Measurements from ENCODE around the gene KHK.

KHK gene

DNA sequence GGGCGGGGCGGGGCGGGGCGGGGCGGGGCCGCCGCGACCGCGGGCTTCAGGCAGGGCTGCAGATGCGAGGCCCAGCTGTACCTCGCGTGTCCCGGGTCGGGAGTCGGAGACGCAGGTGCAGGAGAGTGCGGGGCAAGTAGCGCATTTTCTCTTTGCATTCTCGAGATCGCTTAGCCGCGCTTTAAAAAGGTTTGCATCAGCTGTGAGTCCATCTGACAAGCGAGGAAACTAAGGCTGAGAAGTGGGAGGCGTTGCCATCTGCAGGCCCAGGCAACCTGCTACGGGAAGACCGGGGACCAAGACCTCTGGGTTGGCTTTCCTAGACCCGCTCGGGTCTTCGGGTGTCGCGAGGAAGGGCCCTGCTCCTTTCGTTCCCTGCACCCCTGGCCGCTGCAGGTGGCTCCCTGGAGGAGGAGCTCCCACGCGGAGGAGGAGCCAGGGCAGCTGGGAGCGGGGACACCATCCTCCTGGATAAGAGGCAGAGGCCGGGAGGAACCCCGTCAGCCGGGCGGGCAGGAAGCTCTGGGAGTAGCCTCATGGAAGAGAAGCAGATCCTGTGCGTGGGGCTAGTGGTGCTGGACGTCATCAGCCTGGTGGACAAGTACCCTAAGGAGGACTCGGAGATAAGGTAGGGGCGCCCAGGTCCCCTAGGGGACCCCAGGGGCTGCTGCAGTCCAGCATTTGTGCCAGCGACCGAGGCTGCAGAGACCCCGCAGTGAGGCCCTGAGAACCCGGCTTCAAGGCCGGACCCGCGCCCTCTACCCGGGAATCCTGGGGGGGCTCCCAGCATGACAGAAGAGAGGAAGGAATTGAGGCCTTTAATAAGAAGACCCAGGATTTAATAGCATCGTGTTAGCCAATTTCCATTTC, at the start of gene KHK:
Gene KHK (plus strand): TSS at position 49 of the 870 bp plus-strand sequence. CDS start 488 bp downstream, at position 537.
- peak; percentile 51 for DNase-seq

DNA sequence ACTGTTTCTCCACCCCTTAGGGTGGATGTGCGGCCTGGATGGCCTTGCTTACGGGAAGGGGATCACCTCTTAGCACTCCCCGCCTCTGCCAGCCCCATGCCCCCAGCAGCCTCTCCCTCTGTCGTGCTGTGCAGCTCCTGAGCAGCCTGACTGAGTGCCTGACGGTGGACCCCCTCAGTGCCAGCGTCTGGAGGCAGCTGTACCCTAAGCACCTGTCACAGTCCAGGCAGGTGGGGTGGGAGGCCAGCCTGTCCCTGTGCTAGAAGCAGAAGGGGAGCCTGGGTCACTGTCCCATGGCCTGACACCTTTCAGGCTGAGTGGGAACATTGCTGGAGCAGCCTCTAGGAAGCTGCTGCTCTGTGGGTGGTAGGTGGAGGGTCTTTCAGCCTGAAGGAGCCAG, 48.6 kb upstream of the KHK start:
- no peak for DNase-seq

DNA sequence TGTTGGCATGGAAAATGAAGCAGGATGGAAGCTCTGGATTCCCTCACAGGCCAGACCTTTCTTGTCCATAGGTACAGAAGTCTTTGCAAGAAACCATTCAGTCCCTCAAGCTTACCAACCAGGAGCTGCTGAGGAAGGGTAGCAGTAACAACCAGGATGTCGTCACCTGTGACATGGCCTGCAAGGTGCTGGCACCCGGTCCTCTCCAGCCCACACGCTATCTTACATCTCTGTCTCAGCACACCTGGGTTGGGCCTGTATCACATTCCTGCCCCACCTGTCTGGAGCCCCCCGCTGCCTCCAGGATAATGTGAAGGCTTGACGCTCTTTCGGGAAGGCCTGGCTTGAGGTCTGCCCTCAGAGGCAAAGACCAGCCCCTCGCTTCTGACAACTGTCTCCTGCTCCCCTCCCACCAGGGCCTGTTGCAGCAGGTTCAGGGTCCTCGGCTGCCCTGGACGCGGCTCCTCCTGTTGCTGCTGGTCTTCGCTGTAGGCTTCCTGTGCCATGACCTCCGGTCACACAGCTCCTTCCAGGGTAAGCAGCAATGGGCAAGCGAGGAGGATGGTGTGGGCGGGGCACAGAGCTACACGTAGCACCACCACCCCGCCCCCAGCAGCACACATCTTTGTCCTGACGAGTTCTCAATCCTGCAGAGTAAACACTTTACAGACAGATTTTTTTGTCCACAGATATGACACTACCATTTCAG, 47.8 kb upstream of the KHK start:
- DNase-seq: no peak

DNA sequence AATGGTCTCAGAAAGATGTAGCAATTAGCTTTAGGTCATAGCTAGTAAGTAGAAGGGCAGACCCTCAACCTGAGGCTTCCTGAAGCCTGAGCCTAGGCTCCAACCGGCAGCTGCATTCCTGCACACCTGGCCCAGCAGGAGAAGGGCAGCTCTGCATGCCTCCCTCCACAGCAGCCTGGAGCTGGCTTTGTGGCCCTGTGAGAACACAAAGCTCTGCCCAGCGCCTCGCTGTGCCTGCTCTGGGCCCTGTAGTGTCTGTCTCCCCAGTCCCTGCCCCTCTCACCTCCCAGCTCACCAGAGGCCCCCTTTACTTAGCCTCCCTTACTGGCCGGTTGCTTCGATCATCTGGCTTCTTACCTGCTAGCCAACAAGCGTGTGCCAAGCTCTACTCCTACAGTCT, 47.1 kb upstream of the KHK start:
- DNase-seq: no peak

DNA sequence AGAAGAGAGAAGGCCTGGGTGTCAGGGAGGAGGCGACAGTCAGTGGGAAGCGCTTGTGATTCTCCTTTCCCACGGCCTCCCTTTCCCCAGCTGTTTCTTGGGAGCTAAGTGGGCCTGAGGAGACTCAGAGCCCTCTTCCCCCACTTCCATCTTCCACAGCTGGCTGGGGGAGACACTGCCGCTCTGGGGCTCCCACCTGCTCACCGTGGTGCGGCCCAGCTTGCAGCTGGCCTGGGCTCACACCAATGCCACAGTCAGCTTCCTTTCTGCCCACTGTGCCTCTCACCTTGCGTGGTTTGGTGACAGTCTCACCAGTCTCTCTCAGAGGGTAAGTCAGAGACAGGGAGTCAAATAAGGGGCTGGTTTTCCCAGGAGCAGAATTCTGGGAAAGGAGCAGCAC, 46.7 kb upstream of the KHK start:
- DNase-seq: no peak

DNA sequence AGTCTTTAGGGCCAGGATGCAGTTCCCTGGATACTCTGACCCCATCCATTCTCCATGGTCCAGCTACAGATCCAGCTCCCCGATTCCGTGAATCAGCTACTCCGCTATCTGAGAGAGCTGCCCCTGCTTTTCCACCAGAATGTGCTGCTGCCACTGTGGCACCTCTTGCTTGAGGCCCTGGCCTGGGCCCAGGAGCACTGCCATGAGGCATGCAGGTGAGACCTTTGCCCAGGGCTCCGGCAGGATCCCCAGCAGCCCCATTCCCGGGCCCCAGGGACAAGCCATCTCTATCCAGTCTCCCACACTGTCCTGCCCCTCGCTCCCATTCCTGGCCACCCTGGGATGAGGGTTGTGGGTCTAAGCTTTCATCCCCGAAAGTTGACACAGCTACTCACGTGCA, 46.3 kb upstream of the KHK start:
- DNase-seq: no peak

DNA sequence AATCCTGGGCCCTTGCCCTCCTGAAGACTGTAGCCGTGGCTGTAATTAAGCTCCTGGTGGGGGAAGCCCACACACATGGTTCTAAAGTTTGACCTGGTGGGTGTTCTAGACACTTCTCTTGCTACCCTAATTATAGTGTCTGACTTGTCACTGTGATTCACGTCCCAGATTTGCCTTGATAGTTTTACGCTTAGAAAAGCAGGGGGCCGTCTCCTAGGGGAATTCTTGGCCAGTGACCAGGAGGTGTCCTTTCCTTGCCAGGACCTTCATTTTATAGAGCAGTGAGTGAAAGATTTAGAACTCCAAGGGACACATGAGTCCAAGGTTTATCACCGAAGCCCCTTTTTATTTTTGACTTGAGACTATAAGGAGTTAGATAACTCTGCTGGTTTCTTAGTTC, 44.8 kb upstream of the KHK start:
- DNase-seq: no peak

DNA sequence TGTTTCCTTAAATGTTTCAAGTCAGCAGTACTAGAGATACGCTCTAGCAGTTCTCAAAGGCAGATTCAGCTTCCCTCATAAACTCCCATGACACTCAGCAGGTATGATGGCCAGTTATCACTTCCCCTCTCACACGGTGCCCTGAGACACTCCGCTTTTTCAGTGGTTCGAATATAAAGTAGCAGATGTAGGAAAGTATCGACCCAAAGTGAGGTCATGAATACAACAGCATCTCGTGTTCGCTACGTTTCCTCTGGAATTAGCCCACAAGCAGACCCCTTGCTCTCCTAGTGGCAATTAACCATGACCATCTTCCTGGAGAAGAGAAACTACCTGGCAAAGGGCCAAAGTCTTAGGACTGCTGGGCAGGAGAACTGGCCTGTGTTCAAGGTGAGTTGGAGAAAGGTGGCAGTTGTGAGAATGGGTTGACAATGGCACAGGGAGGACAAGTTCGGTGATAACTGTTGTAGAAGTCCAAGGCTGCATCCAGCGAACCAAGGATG, 44.4 kb upstream of the KHK start:
- no peak for DNase-seq

DNA sequence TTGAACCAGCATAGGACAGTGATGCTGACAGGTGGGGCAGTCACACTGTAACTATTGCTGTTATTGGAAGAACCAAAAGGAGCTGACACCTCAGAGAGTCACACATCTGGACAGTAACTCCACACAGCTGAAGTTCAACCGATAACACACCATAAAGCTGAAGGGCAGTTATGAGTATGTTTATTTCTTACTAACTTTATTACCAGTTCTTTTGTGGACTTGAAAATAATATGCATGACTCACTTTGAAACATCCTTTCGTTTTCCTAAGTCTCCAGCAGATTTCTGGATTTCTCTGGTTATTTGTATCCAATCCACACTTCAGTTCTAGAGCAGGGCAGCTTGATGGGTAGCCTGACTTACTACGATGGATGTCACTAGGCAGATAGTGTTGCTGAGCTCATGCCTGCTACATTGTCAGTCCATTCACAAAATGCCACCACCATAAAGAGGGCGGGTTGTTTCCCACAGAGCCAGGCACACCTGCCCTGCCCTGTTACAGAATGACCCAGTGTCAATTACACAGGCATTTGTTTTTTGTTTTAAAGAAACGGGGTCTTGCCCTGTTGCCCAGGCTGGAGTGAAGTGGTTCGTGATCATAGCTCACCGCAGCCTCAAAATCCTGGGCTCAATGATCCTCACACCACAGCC, 43.5 kb upstream of the KHK start:
- no peak for DNase-seq

DNA sequence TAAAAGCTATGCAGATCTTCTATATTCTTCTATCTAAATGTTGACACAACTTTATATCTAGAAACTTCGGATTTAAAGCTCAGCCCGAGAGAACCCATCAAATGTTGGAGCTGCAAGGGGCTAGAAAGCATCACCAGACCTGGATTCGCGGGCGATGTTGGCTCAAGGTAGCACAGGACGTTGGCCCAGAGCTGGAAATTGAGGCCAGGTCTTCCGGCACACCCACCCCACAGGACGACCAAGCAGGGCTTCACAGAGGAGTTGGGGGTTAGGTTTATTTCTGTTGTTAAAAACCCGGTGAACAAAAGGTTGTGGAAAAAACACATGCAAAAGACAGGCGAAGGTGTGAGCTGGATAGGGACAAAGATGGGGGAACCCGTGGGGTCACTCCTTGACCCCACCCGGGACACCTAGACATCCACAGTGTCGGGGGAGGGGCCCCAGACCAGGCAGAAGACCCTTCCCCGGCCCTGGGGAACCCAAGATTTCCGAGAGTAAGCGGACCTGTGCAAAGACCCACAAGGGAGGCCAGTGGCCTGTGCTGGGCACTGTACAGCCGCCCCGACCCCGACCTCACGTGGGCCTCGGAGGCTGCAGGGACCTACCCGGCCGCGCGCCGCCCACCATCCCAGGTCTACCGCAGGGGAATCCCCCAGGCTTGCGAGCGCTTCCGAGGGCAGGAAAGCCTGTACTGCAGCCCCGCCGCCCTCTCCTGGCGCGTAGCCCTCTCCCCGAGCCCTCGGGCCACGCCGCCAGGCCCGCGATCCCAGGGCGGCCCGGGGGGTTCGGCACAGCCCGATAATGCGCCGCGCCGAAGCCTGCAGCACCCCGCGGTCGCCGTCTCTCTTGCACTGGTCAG, 36.9 kb upstream of the KHK start:
- no peak for DNase-seq

DNA sequence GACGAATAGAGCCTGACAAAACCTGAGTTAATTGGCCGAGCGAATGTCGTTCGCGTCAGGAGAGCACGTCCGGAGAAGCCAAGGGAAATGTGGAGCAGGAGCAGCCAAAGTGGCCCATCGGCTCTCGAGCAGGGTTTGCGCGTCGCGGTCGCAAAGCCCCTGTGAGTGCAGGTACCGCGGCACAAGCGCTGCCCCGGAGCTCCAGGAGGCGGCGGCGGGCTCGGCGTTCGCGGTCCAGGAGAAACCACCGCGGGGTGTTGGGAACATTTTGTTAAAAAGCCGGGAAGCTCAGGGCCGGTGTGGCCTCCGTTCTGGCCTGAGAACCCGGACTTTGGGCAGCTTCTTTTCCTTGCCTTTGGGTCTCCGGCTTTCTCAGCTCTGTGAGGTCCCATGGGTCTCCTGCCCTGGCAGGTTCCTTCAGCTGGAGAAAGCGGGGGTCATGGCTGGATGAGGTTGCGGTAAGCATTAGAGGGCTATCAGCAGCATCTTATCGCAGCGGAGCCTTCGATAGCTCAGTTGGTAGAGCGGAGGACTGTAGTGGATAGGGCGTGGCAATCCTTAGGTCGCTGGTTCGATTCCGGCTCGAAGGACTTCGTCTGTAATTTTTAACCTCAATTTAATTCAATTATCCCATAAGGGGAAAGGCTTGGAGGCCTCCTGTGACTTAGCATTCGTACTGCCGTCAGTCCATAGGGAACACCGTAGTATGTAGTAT, 36.1 kb upstream of the KHK start:
- peak; percentile 96 for DNase-seq

DNA sequence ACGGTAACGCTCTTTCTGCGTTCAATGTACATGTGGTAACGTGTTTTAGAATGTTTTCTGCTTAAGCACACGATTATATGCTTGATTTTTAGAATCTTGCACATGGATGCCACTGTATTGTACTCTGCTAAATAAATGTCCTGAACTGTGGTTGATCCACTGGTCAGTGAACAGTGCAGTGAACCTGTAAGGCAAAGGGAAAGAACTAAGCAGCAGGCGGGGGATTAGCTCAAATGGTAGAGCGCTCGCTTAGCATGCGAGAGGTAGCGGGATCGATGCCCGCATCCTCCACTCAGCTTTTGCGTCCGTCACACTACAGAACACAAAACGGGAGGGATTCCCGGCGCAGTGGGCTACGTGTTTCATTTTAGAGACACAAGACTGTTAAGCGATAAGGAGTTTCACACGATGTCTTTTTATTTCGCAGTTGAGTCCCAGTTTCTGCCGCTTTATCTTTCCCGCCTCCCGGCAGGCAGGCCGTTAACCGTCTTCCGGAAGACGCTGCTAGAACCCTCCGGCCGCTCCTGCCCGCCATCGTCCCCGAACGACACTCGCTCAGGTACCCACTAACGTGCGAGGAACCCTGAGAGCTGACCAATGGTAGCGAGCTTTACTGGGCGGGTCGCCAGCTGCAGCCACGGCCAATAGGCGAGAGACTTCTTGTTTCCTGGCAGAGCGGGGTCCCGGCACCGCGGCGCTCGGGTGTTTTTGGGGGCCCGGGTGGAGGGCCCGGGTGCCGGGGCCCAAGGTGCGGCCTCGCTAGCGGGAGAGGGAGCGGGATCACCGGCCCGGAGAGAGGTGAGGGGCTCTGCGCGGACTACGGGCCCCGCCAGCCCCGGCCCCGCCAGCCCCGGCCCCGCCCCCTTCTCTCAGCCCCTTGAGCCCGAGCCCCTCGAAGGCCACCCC, 35.3 kb upstream of the KHK start, which contains the start of gene AGBL5:
Gene AGBL5 (plus strand): TSS at position 673 of the 906 bp plus-strand sequence. CDS start 1,291 bp downstream, outside the sequence.
- DNase-seq: peak; percentile 81

DNA sequence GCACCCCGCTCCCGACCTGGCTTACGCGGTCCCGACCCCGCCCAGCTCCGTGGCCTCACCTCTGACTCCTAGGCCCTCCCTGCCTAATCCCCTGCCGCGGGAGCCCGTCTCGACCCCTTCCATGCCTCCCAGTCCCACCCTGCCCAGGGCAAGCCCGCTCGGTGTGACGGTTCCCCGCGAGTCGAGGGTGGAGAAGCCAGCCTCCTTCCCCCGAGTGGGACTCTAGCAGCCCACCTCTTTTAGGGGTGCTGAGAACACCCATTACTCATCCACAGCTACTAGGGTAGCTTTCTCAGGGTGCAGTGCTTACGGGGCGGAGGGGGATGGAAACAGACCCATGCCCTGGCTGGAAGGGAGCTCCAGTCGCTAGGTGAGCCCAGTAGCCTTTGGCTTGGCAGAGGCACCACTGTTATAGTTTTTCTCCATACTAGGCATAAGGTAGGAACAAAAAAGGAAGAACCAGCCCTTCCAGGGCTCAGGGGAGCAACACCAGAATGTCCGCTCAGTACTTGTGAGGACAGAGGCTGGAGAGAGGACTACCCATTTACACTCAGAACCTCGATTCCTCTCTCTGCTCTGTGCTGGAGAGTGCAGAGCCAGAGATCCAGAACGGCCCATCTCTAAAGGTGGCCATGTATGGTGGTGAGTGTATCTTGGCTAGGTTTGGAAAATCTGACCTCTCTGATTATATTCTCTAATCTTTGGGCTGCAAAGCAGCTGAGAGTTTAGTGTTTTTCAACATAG, 34.5 kb upstream of the KHK start:
- DNase-seq: no peak

DNA sequence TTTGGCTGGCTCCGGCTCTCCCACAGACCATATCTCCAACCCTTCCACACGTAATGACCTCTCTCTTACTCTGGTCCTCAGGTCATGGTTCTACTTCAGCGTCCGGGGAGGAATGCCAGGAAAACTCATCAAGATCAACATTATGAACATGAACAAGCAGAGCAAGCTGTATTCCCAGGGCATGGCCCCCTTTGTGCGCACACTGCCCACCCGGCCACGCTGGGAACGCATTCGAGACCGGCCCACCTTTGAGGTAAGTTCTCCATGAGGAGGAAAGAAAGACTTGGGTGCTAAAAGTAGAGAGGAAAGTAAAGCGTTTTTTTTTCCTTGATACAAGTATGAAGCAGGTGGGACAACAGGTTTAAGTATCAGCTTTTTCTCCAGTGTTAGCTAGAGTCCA, 33.3 kb upstream of the KHK start:
- no peak for DNase-seq

DNA sequence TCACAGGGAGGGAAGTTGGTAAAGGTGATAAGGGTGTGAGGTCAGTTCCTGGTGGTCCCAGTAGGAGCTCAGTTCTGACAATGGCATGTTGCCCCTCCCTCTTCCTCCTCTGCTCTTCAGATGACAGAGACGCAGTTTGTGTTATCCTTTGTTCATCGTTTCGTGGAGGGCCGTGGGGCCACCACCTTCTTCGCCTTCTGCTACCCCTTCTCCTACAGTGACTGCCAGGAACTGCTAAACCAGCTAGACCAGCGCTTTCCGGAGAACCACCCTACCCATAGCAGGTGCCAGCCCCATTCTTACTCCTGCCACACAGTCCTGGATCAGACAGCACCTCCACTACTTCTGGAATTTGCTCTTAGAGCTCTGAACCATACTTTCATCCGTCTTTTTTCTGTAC, 32.8 kb upstream of the KHK start:
- DNase-seq: no peak

DNA sequence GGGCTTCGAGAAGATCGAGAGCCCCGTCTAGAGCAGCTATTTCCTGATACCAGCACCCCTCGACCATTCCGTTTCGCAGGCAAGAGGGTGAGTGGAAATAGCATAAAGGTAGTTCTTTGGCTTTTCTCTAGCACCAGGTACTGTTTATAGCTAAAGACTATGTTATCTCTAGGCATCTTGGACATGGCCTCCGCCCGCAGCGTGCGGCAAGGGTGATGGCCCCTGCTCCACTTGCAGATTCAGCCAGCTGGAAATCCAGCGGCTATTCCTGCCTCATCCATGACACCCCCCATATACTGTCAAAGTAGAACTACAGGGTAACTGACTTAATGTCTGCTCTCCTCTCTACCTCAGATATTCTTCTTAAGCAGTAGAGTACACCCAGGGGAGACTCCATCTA, 31.9 kb upstream of the KHK start:
- no peak for DNase-seq

DNA sequence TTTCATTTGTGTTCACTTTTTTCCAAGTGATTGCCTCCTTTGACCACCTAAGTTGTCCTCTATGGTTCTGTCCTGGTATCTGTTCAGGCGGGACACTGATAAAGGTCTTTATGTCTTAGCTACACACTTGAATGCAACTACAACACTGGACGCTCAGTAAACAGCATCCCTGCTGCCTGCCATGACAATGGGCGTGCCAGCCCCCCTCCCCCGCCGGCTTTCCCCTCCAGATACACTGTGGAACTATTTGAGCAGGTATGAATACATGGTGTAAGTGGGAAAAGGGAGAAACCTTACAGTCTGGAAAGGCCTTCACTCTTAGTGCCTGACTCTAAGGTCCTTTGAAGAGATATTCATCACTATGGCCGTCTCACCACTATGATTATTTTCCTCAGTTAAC, 29.4 kb upstream of the KHK start:
- no peak for DNase-seq

DNA sequence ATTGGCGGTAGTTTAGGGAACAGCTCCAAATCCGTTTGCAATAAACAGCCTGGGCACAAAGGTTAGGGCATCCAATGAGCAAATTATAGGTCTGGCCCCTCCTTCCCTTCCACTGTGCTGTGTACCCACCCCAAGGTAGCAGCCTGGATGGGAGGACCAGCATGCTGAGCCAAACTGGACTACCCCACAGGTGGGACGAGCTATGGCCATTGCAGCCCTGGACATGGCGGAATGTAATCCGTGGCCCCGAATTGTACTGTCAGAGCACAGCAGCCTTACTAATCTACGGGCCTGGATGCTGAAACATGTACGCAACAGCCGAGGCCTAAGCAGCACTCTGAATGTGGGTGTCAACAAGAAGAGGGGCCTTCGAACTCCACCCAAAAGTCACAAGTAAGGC, 28.4 kb upstream of the KHK start:
- no peak for DNase-seq

DNA sequence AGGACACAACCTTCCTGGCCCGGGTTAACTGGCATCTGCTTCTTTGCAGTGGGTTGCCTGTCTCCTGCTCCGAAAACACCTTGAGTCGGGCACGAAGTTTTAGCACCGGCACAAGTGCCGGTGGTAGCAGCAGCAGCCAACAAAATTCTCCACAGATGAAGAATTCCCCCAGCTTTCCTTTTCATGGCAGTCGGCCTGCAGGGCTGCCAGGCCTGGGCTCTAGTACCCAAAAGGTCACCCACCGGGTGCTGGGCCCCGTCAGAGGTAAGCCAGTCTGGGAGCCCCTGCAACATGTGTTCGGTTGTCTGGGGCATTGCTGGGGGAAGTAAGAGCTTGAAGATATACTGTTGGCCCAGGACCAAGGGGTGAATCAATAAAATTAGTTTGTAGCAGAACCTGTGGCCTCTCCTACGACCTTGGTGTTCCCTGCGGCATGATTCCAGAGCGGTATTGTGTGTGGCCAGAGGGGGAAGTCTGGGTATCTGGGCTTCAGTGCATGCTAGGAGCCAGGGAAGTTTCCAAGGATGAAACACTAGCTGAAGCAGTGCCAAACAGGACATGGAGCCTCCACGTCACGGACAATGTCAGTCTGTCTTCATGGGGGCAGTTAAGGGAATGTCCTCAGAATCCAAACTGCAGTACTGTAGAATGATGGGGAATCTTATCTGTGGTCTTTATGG, 27.3 kb upstream of the KHK start:
- DNase-seq: no peak

All from NCI-H1417 treated with DMSO at 0.1 percent for 48 hours (cell line).